GM19452 (cell line): ENCODE measurements around the gene CD93.

Experiments used
- ATAC-seq: cut with Tn5 transposase; IDR thresholded peaks from one replicate; pipeline ENCODE4 v1.9.1; 2021; ENCODE audit not compliant: unreplicated experiment

CD93 gene

DNA sequence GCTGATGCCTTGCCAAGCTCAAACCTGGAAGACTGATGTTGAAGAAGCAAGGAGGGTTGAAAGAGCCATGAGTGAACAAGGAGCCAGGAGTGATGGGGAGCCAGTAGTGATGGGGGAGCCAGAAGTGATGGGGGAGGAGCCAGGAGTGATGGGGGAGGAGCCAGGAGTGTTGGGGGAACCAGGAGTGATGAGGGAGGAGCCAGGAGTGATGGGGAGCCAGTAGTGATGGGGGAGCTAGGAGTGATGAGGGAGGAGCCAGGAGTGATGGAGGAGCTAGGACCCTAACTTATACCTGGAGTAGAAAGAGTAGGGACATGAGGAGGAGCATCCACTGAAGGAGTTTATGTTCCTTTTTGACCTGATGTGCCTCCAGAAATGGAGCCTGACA, 14.6 kb upstream of the CD93 start:
- no peak for ATAC-seq

DNA sequence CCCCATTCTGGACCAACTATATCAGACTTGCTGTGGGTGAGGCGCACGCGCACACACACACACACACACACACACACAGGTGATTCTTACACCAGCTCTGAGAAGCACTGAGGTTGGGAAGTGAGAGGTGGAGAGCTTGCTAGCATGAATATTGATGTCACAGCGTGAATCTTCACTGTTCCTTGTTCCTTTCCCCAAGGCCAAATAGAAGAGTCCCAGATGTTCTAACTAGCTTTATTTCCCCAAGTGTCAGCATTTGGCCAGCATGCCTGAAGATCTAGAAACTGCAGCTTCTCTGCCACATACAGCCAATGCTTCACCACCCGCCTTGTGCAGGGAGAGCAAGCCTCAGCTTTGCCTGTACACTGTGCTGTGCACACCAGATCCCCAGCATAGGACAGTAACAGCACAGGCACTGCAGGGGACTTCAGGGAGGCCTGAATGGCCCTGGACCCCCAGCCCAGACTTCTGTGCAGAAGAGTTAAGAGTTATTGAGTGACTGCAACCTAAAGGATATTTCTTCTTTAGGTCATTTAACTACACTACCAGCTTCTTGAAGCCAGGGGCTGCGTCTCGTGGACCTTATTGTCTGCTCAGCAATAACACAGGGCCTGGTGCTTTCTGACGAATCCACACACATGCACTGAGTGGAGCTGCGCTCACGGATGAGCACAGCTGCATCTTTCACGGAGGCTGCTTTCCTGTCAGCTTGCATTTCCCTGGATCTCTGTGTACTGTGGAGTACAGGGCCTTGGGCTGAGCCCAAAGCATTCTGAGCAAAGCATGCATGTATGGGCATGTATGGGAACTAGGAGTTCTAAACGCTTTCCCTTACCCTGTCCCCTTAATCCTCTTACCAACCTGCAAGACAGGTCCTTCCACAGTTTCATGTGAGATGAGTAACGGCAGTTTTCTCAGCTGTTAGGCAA, 13.9 kb upstream of the CD93 start:
- no peak for ATAC-seq

- no peak for ATAC-seq
Measured at GRCh38 chr20:23097636-23098580, 11.8 kb upstream of the CD93 start.

GRCh38 chr20:23096986-23097520, 10.9 kb upstream of the CD93 start:
- ATAC-seq = no peak

GRCh38 chr20:23096097-23096496, 10.0 kb upstream of the CD93 start:
- ATAC-seq = no peak

- ATAC-seq = no peak
Measured at GRCh38 chr20:23095499-23095898, 9.4 kb upstream of the CD93 start.

- no peak for ATAC-seq
Measured at GRCh38 chr20:23094927-23095326, 8.8 kb upstream of the CD93 start.

DNA sequence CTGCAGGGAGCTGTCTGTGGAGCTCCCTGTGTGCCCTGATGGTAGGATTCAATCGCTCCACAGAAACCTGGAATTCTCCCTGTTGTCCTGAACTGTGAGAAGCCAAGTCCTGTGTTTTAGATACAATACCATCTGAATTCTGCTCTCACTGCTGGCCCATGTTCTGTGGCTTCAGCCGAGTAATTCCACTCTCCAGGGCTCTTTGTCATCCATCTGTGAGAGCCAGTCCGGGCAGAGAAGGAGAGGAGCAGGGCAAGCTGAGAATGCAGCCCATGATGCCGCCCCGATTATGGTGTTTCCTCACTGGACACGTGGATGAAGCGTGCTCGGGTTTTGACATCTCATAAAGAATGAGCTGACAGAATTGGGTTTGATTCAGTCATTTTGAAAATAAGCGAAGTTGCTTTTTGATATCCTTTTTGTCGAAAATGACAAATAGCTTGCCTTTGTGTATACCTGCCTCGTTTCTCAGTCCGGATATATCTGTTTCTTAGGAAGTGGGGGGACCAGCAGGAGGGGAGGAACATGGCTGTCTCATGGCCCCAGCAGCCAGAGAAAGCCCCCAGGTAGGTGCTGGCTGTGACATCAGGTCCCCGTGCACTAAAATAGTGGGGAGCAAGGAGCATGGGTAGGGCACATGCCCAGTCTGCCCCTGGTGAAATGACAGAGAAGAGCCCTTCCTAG, 8.2 kb upstream of the CD93 start:
- ATAC-seq = no peak

GRCh38 chr20:23093613-23094012, 7.5 kb upstream of the CD93 start:
- no peak for ATAC-seq

GRCh38 chr20:23092861-23093495, 6.9 kb upstream of the CD93 start:
- no peak for ATAC-seq

DNA sequence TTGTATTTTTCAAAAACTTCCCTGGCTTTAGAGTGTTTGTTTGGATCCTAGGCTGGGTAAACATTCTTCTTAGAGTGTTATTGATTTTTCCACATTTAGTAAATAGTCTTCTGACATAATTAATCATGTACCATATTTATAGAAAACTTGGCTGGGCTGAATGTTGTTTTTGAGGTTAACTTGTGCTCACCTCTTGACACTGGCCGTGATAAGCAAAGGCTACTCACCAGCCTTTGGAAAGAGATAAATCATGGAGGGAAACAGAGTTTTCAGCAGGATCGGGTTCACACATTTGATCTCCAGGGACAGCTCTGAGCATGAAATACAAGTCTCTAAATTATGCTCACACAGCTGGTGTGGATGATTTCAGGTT, 6.2 kb upstream of the CD93 start:
- no peak for ATAC-seq

DNA sequence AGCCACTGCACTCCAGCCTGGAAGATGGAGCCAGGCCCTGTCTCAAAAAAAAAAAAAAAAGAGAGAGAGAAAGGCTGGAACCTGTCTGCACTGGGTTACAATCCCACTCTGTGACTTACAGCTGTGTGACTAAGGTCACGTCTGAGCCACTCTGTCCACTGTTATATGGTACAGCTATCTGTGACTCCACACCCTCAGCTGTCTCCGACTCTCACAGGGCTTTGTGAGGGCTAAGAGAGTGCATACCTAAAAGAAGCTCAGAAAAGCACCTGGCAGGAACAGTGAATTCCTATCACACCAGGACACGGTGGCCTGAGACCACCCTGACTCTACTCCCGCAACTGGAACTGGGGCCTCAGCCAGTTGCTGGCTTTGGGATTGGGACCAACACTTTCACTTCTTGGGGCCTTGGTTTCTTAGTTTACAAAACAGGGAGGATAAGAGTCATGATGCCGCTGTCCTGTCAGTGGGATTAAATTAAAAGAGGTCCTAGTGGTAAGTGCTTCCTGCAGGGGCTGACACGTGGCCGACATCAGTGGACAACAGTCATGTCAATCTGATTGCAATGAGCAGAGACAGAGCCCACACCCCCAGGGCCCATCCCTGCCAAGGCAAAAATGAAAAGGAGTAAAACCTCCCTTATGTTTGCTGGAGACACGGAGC, 5.7 kb upstream of the CD93 start:
- ATAC-seq = no peak

GRCh38 chr20:23090878-23091277, 4.8 kb upstream of the CD93 start:
- no peak for ATAC-seq

DNA sequence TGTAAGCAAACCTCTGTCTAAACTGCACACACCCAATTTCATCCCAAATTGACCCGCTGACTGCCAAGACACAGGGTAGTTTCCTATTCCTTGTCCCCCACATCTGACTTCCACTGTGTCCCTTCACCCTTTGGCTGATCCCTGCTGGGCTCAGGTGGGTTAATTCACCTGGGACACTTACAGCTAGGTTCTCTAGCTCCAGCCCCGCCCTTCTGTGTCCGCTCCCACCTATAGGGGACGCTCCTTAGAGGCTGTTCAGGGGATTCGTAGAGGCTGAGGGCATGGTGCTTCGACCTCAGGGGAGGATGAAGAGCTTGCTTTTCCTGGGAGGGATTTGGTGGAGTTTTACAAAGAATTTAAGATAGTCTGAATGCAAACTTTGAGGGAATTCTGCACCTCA, 4.0 kb upstream of the CD93 start:
- ATAC-seq = no peak

DNA sequence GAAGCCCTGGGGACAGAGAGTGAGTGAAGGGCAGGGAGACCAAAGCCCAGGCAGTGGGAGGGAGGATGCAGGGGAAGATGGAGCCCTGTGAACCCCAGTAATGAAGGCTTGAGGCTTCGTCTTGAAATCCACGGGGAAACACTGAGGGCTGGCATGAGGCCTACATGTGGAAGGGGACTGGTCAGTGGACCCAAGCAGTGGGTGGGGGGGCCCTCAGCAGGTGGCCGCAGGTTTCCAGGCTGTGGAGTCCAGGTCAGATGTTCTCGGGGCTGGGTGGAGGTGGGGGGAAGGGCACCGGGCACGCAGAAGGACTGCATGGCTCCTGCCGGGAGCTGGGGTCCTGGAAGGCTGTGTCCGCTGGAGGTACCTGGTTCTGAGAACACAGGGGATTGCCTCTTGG, 2.7 kb upstream of the CD93 start:
- no peak for ATAC-seq

DNA sequence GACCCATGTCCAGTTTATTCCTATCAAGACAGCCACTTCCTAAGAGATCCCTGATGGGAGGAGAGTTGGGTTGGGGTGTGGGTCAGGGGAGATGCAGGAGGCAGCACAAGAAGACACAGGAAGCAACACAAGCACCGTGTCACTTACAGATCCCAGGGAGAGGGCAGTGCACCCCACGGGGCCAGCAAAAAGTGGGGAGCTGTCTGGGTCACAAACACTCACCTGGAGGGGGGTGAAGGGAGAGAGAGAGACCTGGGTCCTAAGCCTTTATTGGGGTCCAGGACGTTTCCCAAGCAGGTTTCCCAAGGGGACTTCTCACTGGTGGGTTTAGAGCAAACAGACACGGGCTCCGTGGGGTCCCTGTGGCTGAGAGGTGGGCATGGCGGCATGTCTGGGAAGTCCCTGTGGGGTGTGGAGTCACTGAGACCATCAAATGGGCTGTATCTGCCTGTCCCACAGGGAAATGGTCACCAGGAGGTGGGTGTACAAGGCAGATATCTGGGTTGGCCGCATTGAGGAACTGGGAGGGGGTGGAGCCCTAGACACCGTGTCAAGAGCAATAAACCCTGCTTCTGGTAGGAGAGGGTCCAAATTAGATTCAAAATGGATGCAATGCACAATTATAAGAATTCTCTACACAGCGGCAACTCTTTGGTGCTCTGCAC, 1.6 kb upstream of the CD93 start:
- ATAC-seq = no peak

DNA sequence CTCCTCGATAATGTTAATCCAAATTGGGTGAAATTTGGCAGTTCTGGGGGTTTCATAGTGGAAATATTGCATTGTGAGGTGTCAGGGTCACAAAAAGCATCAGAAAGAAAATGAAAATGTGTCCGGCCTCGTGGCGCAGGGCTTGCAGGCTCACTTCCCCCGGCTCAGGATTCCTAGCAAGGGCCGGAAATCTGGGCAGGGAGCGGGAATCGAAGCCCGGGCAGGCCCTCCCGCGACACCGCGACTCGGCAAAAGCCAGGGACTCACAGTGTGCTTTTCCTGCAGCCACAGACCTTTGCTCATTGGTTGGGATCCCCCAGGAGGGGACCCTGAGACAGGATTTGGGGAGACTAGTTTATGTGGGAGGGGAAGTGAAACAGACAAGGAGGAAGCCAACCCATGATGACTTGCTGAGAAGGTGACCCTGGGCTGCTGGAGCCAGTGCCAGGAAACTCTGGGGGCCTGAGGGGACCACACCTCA, 847 bp upstream of the CD93 start:
- no peak for ATAC-seq

GRCh38 chr20:23085436-23086055, 578 bp downstream of the CD93 start:
- no peak for ATAC-seq

DNA sequence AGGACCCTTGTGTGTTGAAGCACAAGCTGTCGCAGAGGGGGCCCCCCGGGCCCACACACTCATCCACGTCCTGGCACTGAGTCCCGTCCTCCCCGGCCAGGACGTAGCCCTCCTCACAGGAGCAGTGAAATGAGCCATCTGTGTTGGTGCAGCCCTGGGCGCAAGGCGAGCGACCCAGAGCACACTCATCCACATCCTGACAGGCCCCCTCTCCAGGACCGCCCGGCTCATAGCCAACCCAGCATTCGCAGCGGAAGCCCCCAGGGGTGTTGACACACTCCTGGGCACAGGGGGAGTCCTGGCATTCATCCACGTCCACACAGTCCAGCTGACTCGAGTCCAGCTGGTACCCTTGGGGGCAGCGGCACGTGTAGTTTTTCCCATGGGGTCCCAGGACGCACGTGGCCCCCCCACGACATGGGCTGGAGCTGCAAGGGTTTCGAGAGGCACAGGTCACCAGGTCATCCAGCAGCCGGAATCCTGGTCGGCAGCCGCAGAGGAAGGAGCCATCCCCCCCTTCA, 1.2 kb downstream of the CD93 start:
- ATAC-seq = no peak
